ENCODE data around the gene RTEL1. TPM values are rescaled to one million over a fixed set of nuclear protein-coding genes. Genes with fewer than 3 reads are reported as not detected.

Gene RTEL1
- total RNA-seq, 1 experiment from 2014 or later: 58.0 TPM

- Histone ChIP-seq H3K9me3 (ENCODE audit: control insufficient read depth in 1 of 2, insufficient read depth in 1 of 2, low read depth in 1 of 2, low read length in 2 of 2) (no peaks in the 10 kb centered on the region), H3K4me2 (ENCODE audit: low read length) (no peak overlapping the region), H4K20me1 (ENCODE audit: insufficient read depth) (no peaks in the 10 kb centered on the region), H2AFZ (ENCODE audit: low read depth, low read length, poor library complexity, severe bottlenecking) (no peak overlapping the region), H3K4me1 (ENCODE audit: control insufficient read depth in 1 of 2, insufficient read depth in 2 of 2, low read length in 2 of 2) (peaks cover 11 to 34% of the 10 kb centered on the region in 2 experiments), H3K36me3 (ENCODE audit: control insufficient read depth in 1 of 2, insufficient read depth in 2 of 2, low read length in 2 of 2) (peaks cover 0 to 8% of the 10 kb centered on the region in 2 experiments; a peak in 1 of 4 replicates), H3K79me2 (ENCODE audit: insufficient read depth, low read length) (no peaks in the 10 kb centered on the region), H3K4me3 (replicated peaks in 1 of 2; ENCODE audit: low read depth in 1 of 2, low read length in 2 of 2) (no peak overlapping the region), H3K9ac (ENCODE audit: low read length) (no peak overlapping the region), H3K9me2 (ENCODE audit: insufficient read depth) (no peaks in the 10 kb centered on the region), H3K27ac (ENCODE audit: low read depth, low read length) (no peak overlapping the region), H3K27me3 (ENCODE audit: insufficient read depth, low read length) (no peaks in the 10 kb centered on the region)
- no peak for ATAC-seq
- no TSS peak for BruUV-seq (replicated peaks)
- ChIA-PET POLR2A (no interaction called here), CTCF (no interaction called here), RAD21 (ENCODE audit: low non-redundant PET in 1 of 2, low total read pairs in 2 of 2, uncharacterized antibody in 2 of 2, unreplicated experiment in 2 of 2) (no interaction called here)
- intact Hi-C loops (cut with micrococcal nuclease): no loop called here
- no peak for DNase-seq (ENCODE audit: low read depth, low spot score)
- TF ChIP-seq ELF1 (IDR thresholded peaks at IDR 0.05; ENCODE audit: borderline replicate concordance, low read depth) (no peak), EGR1 (IDR thresholded peaks at IDR 0.05; ENCODE audit: low read depth) (no peak), ZFX (IDR thresholded peaks at IDR 0.05) (no peak), ZBTB33 (IDR thresholded peaks at IDR 0.05; ENCODE audit: extremely low read depth, insufficient replicate concordance, low read length) (no peak), REST (IDR thresholded peaks at IDR 0.05; ENCODE audit: low read depth) (no peak), TCF7L2 (IDR thresholded peaks at IDR 0.05; ENCODE audit: borderline replicate concordance, extremely low read depth, insufficient read depth, insufficient read length) (no peak), JUND (IDR thresholded peaks at IDR 0.05) (no peak), FOSL1 (IDR thresholded peaks at IDR 0.05; ENCODE audit: low read depth) (no peak), CBX3 (IDR thresholded peaks at IDR 0.05; ENCODE audit: low read depth) (no peak), RAD21 (IDR thresholded peaks at IDR 0.05; ENCODE audit: low read depth) (no peak), SIN3A (IDR thresholded peaks at IDR 0.05; ENCODE audit: low read depth) (no peak), ZNF274 (IDR thresholded peaks at IDR 0.05; ENCODE audit: low read depth, low read length) (no peak), EZH2phosphoT487 (IDR thresholded peaks at IDR 0.05; ENCODE audit: borderline replicate concordance) (no peak)
These were observed 18.8 kb upstream of the RTEL1 start for GRCh38 chr20:63639093-63639975.

Measured in HCT116 (cell line).